ENCODE measurements around the gene SLIRP.
A peak's percentile ranks its signal among the peaks of the same experiment; 100 is the strongest.

Gene SLIRP

GRCh38 chr14:77763316-77763715 lies 55.4 kb downstream of the SLIRP start:
- Histone ChIP-seq H3K4me3 (ENCODE audit: low read length) (no peak overlapping the region), H3K4ac (ENCODE audit: low read depth, low read length) (no peak overlapping the region), H3K36me3 (ENCODE audit: control insufficient read depth, insufficient read depth, low read length) (no peaks in the 10 kb centered on the region), H3K56ac (ENCODE audit: low read length) (no peak overlapping the region), H4K8ac (ENCODE audit: low read depth, low read length) (no peak overlapping the region), H3K79me2 (ENCODE audit: control insufficient read depth, insufficient read depth, low read length) (peaks cover 21% of the 10 kb centered on the region), H3K4me2 (ENCODE audit: low read length) (no peak overlapping the region), H3K4me1 (ENCODE audit: control insufficient read depth, low read depth, low read length) (no peaks in the 10 kb centered on the region), H2BK5ac (ENCODE audit: low read length) (no peak overlapping the region), H3K79me1 (ENCODE audit: low read length) (peaks cover 11% of the 10 kb centered on the region), H3K23ac (ENCODE audit: low read length) (no peak overlapping the region), H2BK120ac (ENCODE audit: low read depth, low read length) (no peak overlapping the region), H3K9ac (ENCODE audit: low read length) (no peak overlapping the region), H2BK15ac (replicated peaks; ENCODE audit: low read depth) (no peak overlapping the region), H4K5ac (ENCODE audit: low read length) (no peak overlapping the region), H3K27ac (ENCODE audit: low read depth, low read length) (no peak overlapping the region), H3K27me3 (ENCODE audit: insufficient read depth, low read length, poor library complexity) (no peaks in the 10 kb centered on the region), H3K18ac (ENCODE audit: low read length) (no peak overlapping the region), H2AK5ac (ENCODE audit: low read length) (no peak overlapping the region)
- peak; percentile 3 for DNase-seq
- WGBS (ENCODE audit: extremely low coverage, insufficient coverage, low lambda C conversion rate) = no CpG with 5 or more reads among the region's 1 CpG

DNA sequence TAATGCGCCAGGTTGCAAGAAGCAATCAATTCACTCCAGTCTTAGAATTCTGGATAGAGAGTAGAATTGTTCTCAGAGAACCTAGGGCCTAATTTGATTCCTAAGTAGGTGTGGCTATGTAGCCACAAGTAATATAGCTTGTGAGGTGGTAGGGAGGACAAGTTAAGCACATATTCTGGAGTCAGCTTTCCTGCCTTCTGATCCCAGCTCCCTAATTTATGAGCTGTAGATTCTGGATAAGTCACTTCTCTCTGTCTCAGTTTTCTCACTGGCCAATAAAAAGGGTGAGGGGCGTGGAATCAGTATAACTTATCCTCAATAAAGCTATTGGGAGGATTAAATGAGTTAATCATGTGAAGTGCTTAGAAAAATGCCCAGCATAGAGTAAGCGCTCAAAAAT lies 56.1 kb downstream of the SLIRP start:
- WGBS (ENCODE audit: extremely low coverage, insufficient coverage, low lambda C conversion rate) = no CpG with 5 or more reads among the region's 3 CpGs
- H3K27ac ChIP-seq (ENCODE audit: low read depth, low read length) = no peak overlapping the region
- H3K23ac ChIP-seq (ENCODE audit: low read length) = no peak overlapping the region
- H2BK5ac ChIP-seq (ENCODE audit: low read length) = no peak overlapping the region
- no peaks in the 10 kb centered on the region for H3K4me1 ChIP-seq (ENCODE audit: control insufficient read depth, low read depth, low read length)
- no peaks in the 10 kb centered on the region for H3K27me3 ChIP-seq (ENCODE audit: insufficient read depth, low read length, poor library complexity)
- H3K4me3 ChIP-seq (ENCODE audit: low read length) = no peak overlapping the region
- H3K56ac ChIP-seq (ENCODE audit: low read length) = no peak overlapping the region
- no peak overlapping the region for H4K8ac ChIP-seq (ENCODE audit: low read depth, low read length)
- no peak overlapping the region for H3K4me2 ChIP-seq (ENCODE audit: low read length)
- H3K79me2 ChIP-seq (ENCODE audit: control insufficient read depth, insufficient read depth, low read length) = peaks cover 15% of the 10 kb centered on the region
- no peak overlapping the region for H3K9ac ChIP-seq (ENCODE audit: low read length)
- H2BK120ac ChIP-seq (ENCODE audit: low read depth, low read length) = no peak overlapping the region
- H4K5ac ChIP-seq (ENCODE audit: low read length) = no peak overlapping the region
- DNase-seq = no peak
- no peak overlapping the region for H3K18ac ChIP-seq (ENCODE audit: low read length)
- H3K79me1 ChIP-seq (ENCODE audit: low read length) = peaks cover 6% of the 10 kb centered on the region
- no peak overlapping the region for H3K4ac ChIP-seq (ENCODE audit: low read depth, low read length)
- H2BK15ac ChIP-seq (replicated peaks; ENCODE audit: low read depth) = no peak overlapping the region
- no peak overlapping the region for H2AK5ac ChIP-seq (ENCODE audit: low read length)
- no peaks in the 10 kb centered on the region for H3K36me3 ChIP-seq (ENCODE audit: control insufficient read depth, insufficient read depth, low read length)

Measured in mesendoderm (in vitro differentiated cells).